ENCODE data around the gene CAMK2N1. TPM values are rescaled to one million over a fixed set of nuclear protein-coding genes. Genes with fewer than 3 reads are reported as not detected.
A peak's percentile ranks its signal among the peaks of the same experiment; 100 is the strongest.

The CAMK2N1 gene
- total RNA-seq, 1 donor from 2014 or later: 11.3 TPM

- FAIRE-seq (no peak), DNase-seq (ENCODE audit: low read depth) (no peak)
- no peaks in the 10 kb centered on the region for H3K27me3 ChIP-seq (ENCODE audit: control insufficient read depth, insufficient read depth, low read length)
- no peaks in the 10 kb centered on the region for H3K36me3 ChIP-seq (ENCODE audit: control insufficient read depth, insufficient read depth, low read length)
- no peak for TF ChIP-seq CTCF (IDR thresholded peaks at IDR 0.05; ENCODE audit: insufficient read depth, low read length, severe bottlenecking)
- H3K4me3 ChIP-seq (ENCODE audit: low read depth, low read length): no peak overlapping the region
These were observed 6.2 kb downstream of the CAMK2N1 start for GRCh38 chr1:20479840-20480239.

- H3K27me3 ChIP-seq (ENCODE audit: control insufficient read depth, insufficient read depth, low read length): no peaks in the 10 kb centered on the region
- no peak for TF ChIP-seq CTCF (IDR thresholded peaks at IDR 0.05; ENCODE audit: insufficient read depth, low read length, severe bottlenecking)
- no peaks in the 10 kb centered on the region for H3K36me3 ChIP-seq (ENCODE audit: control insufficient read depth, insufficient read depth, low read length)
- H3K4me3 ChIP-seq (ENCODE audit: low read depth, low read length): no peak overlapping the region
- DNase-seq (ENCODE audit: low read depth) (no peak), FAIRE-seq (peak; percentile 68)
These were observed 7.9 kb downstream of the CAMK2N1 start for GRCh38 chr1:20478057-20478635.

- DNase-seq (ENCODE audit: low read depth): no peak
- no peak for TF ChIP-seq CTCF (IDR thresholded peaks at IDR 0.05; ENCODE audit: insufficient read depth, low read length, severe bottlenecking)
- Histone ChIP-seq H3K27me3 (ENCODE audit: control insufficient read depth, insufficient read depth, low read length) (no peaks in the 10 kb centered on the region), H3K4me3 (ENCODE audit: low read depth, low read length) (no peak overlapping the region), H3K36me3 (ENCODE audit: control insufficient read depth, insufficient read depth, low read length) (no peaks in the 10 kb centered on the region)
- FAIRE-seq: no peak
These were observed 8.5 kb downstream of the CAMK2N1 start for GRCh38 chr1:20477348-20478056.

- Histone ChIP-seq H3K4me3 (ENCODE audit: low read depth, low read length) (no peak overlapping the region), H3K36me3 (ENCODE audit: control insufficient read depth, insufficient read depth, low read length) (no peaks in the 10 kb centered on the region), H3K27me3 (ENCODE audit: control insufficient read depth, insufficient read depth, low read length) (no peaks in the 10 kb centered on the region)
- TF ChIP-seq CTCF (IDR thresholded peaks at IDR 0.05; ENCODE audit: insufficient read depth, low read length, severe bottlenecking): no peak
- DNase-seq (ENCODE audit: low read depth) (no peak), FAIRE-seq (no peak)
These were observed 9.6 kb downstream of the CAMK2N1 start for GRCh38 chr1:20476265-20477038.

GRCh38 chr1:20474996-20475395, 11.0 kb downstream of the CAMK2N1 start:
- FAIRE-seq (no peak), DNase-seq (ENCODE audit: low read depth) (no peak)
- Histone ChIP-seq H3K27me3 (ENCODE audit: control insufficient read depth, insufficient read depth, low read length) (no peaks in the 10 kb centered on the region), H3K36me3 (ENCODE audit: control insufficient read depth, insufficient read depth, low read length) (no peaks in the 10 kb centered on the region), H3K4me3 (ENCODE audit: low read depth, low read length) (no peak overlapping the region)
- TF ChIP-seq CTCF (IDR thresholded peaks at IDR 0.05; ENCODE audit: insufficient read depth, low read length, severe bottlenecking): no peak

Data from bronchial epithelial cell (primary cell).